HG03097 (cell line): ENCODE data around the gene PTPRE.

Experiments used
- ATAC-seq: cut with Tn5 transposase; IDR thresholded peaks from one replicate; pipeline ENCODE4 v1.9.1; 2021; ENCODE audit not compliant: unreplicated experiment, low FRiP score

Gene PTPRE

DNA sequence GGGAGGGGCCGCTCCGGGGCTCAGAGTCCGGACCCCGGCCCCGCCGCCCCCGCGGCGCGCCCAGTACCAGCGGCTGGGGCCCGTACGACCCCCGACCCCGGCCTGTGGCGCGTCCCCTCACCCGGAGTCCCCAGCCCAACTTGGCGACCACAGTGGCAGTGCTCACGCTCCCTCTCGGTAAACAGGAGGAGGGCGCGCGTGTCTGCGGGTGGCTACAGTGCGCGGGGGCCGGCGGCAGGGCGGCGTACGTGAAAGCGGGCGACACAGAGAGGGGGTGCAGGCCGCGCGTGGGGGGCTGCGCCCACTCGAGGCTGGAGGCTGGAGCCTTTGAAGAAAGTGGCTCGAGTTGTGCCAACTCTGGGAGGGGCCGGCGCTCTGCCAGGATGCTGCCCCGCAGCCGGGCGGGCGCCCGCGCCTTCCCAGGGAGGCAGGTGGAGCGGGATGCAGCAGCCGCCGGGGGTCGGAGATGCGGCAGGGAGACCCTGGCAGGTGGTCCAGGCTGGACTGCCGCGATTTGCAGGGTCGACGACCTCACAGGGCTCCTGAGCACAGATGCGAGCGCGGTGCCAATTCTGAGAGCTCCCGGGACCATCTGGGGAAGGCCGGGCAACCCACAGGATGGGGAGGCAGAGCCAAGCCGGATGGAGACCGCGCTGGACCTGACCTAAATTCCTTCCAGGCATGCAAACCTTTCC lies 655 bp downstream of the PTPRE start:
- no peak for ATAC-seq

DNA sequence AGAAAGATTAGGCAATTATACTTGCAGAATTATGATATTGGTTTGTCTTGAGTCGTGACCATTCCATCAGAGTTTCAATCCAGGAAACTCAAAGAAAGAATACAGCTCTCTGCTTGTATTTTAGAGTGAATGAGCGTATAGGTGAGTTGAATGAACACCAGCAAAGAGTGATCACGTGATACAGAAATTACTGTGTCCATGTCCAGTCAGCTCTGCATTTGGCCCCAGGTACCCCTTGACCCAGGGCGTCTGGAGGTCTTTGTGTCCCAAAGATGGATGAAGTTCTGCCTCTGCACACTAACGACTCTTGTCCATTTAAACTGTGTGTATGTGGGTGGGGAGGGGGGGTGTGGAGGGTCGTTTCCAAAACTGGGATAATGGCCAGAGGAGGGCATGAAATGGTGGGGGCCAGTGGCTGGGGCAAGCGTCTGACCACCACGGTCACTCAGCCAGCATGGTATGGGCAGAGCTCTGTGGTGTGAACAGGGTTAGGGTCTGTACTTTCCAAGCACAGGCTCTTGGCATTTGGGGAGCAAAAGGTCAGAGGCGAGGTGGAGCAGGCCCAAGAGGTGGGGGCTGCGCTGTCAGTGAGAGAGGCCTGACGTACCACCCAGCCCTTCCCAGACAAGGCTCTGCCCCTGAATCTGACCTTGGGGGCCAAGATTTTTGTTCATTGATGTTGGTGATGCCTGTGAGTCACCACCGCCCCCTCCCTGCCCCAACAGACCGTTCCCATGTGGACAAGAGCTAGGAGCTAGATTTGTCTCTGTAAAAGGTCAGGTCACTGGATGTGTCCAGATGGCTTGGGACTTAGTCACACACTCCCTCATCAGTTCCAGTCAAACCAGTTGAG lies 1.4 kb downstream of the PTPRE start:
- ATAC-seq: no peak

DNA sequence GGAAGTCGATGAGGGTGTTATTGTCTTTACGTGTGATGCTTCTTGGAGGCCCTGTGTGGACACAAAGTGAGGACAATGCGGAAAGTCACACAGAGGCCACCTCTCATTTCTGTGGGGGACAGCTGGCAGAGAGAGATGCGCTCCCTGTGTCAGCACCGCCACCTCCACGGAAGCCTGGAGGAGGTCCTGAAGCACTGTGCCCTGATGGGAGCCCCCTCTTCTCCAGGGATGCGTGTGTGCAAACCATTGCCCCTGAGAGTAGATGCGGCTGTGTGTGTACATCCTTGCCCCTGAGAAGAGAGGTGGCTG lies 2.0 kb downstream of the PTPRE start:
- no peak for ATAC-seq

DNA sequence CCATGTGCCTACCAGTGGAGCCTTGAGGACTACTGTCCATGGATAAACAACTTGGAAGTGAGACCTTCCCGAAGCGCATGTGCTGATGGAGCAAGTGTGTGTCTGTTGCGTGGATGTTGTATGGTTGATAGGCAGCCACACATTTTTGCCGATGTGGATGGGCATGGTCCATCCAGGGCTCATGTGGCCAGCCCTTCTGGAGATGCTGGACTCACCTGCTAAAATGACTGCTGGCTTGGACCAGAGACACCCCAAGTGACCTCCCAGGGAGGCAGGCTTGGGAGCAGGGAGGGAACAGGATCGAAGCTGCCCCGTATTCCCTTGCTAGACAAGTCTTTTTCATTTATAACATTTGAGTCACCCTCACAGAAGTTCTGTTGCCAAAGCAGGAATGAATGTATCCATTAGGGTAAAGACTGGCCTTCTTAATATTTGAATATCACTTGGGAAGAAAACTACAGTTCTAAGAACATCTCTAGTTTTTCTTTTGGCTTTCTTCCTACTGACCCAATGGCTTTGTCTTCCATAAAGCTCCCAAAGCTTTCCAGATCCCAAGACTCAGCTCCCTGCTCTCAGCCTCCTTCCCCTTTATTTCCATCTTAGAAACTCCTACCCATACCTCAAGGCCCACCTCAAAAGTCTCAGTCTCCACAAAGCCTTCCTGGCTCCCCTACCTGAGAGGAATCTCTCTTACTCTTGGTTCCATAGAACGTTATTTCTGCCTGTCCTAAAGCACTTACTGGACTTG lies 3.0 kb downstream of the PTPRE start:
- ATAC-seq: no peak

DNA sequence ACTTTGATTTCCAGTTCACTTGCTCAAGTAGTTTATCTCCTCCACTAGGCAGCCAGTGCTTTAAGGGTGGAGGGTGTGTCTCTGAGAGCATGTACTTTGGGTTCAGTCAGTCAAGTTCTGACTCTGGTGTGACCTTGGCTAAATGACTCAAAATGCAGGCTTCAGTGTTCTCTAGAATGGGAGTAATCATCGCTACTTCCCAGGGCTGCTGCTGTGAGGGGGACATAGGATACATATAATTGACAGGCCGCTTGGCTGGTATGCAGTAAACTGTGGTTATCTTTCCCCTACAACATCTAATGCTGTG lies 3.5 kb downstream of the PTPRE start:
- no peak for ATAC-seq

DNA sequence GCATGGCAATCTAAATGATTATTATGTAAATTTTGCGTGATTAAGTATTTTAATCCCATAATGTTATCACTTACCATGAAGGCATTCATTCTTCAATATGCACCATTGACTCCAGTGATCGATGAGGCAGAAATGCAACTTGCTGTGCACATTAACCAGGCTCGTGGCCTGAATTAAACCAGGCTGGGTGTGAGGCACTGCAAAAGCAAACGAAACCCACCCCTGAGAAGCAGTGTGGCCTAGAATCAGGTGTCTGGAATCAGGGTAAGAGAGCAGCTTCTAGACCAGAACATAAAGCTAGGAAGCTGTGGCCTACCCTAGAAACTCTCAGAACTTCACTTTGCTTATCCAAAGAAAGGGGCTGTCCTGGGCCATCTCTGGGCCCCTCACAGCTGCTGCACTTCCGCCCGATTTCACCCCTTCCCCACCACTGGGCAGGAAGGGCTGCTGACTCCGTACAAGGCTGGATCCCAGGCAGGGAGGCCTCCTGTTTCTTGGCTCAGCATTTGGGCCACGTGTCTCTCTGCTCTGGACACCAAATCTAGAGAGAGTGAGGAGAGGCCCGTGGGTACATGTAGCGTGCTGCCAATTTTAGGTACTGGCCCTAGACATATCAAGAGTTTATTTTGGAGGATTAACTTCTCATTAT lies 4.4 kb downstream of the PTPRE start:
- ATAC-seq: no peak

DNA sequence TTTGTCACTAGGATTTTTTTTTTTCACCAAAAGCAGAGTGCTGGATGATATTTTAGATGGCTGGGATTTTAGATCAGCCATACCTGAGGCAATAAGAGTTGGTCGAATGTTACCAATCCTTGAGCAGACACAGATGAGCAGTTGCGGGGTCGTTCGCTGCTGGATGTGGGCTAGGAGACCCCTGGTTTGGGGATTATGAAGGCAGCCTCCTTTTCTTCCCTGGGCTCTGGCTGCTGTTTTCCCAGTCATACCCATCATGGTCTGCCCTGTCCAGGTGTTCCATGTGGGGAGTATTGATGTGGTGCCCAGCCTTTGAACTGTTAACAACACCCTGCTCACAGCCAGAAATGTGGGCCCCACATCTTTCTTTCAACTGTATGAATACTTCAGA lies 5.0 kb downstream of the PTPRE start:
- no peak for ATAC-seq

DNA sequence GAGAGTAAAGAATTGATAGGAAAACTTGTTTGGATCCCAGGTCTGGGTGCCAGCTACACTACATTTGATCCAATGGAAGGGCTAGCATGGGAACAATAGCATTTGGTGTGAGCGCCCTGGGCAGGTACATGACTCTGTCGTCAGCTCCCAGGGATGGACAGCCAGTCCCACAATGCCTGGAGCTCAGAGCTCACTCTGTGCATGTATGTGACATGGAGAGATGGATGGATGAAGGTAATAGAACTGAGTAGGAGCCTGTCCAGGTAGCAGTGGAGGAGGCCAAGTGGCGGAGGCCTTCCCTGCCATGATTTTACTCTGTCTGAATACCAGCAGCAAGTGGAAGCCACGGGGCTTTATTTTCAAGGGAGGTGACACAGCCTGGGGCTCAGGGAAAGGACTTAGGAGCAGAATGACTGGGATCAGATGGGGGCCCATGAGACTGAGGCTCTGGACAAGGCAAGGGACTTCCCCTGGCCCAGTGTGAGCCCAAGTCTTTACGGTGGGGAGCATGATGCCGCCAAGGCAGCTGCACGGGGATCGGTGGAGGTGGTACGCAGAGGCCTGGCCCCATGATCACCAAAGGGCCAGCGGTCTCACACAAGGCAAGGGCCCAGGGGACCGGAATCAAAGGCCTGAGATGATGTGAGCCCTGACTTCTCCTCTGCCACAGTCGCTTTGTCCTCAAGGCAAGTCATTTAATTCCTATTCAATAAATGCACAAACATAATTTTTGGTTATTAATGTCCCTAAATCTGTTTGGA lies 5.9 kb downstream of the PTPRE start:
- no peak for ATAC-seq

DNA sequence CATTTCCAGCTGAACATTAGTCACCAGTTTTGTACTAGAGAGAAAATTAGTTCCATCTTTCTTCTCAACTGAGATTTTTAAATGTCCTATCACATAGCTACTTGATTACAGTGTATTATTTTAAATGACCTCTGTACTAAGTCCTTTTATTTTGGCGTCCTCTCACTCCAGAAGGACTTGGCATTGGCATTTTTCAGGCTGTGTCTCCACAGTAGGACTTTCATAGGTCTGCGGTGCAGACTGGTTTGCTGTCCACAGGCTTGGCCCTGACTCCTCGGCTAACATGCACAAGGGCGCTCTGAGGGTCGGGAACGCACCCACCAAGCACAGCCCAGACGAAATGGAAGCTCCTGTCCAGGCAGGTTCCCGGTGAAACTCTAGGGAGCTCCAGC lies 6.5 kb downstream of the PTPRE start:
- ATAC-seq: no peak

DNA sequence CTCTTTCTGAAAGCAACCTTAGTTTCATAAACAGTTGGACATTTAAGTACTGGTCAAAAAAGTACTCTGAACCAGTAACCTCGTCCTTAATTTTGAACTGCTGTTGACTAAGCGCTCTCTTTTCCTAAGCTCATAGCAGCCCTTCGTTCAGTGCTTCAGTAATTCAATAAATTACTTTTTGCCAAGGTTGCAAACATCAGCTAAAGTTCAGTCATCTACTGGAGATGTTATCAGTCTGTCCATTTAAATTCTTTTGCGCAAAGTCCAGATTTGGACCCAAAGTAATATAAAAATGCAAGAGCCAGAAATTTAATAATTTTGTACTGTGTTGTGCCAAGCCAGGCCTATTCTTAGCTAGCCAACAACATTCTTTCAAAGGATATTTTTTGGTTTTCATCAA lies 8.4 kb downstream of the PTPRE start:
- no peak for ATAC-seq

DNA sequence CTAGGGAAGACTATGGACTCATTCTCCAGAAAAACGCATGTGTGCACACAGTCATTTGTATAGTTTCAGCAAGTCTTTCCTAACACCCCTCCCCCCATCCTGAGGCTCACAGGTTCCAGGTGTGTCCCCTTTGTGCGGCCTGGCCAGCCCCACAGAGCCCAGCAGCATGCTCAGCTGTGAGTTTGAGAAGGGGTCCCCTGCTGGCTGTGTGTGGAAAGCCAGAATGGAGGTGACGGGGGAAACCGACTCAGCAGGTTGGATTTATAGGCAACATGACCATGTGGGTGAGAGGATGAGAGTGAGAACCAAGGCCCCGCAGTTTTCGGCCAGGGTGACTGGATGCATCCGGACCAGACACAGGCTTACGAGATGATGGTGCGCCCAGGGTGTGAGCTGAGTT lies 9.9 kb downstream of the PTPRE start:
- no peak for ATAC-seq

DNA sequence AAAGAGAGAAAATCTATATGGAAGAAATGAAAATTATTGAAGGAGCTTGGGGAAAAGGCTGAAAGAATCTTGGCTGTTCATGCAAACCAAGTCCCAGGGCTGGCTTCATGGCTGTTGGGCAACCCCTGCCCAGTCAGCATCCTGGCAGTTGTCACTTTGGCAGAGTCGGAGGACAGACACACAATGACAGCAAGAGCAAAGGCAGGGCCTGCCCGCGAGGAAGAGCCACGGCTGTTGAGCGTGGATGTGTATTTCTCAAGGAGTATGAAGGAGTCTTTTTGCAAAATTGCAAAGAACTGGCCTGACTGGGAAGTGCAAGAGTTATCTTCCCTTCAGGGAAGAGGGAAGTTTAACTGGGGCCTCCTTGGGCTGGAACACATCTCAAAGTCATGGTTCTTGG lies 11.7 kb downstream of the PTPRE start:
- ATAC-seq: no peak

DNA sequence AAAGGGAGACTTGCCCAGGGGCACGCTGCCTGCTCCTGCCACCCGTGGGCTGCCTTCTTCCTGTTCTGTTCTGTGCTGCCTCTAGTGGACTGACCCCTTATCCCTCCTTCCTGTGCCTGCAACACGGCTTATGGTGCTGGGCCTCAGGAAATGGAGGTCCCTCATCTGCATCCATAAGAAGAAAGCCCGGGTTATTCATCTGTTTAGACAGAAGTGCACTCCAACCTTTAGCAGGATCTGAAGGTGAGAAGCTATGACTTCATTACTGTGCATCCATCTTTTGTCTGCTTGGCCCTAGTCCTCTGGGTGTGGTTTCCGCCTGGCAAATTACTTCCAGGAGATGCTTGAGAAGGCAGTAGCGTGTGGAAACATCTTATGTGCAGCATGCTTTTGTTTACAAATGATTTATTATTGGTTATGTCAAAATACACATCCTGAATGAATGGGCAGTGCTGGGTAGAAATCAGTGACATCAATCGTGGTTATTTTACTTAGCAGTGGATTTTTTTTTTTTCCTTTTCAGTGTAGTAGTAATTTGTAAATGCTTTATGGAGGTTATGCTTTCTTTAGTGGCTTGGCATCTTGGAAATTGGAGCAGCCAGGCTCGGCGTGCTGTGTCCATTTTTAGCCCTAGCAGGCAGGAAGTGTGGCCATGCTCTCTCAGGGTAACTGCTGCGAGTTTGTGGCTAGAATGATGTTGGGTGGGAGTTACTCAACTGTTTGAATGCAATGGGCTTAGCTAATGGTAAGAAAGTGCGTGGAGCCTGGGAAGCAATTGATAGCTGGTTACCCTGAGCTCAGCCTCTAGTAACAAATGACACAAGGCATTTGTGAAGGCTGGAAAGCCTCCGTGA lies 12.7 kb downstream of the PTPRE start:
- ATAC-seq: no peak

DNA sequence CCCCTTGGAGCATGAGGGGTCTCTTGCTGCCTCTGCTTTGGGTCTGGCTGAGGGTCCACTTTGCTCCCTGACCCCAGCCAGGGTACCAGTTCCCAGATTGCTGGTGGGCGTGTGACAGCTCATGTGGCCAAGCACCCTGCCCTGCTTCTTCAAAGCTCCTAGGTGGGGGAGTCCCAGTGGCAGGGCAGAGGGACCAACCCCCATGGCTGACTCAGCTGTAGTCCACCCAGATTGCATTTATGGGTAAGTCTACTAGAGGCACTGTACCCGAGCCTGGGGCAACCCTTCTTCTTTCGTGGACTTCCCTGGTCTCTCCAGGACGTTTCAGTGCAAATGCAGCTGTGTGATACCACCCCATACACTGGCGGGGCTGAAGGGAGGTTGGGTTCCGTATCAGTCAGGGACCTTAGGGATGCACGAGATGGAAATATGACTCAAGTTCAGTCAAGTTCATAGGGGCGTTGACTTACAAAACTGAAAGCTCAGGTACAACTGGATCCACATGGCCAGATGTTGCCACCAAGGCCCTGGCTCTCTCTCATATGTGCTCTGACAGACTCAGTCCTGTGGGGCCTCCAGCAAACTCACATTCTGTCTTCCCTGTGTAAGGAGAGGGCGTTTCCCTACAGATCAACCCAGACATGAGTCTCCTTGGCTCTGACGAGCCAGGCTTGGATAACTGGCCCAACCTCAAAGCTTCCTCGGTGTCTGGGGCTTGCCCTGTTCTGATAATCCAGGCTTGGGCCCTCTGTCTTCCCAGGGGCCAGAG lies 13.6 kb downstream of the PTPRE start:
- ATAC-seq: no peak

DNA sequence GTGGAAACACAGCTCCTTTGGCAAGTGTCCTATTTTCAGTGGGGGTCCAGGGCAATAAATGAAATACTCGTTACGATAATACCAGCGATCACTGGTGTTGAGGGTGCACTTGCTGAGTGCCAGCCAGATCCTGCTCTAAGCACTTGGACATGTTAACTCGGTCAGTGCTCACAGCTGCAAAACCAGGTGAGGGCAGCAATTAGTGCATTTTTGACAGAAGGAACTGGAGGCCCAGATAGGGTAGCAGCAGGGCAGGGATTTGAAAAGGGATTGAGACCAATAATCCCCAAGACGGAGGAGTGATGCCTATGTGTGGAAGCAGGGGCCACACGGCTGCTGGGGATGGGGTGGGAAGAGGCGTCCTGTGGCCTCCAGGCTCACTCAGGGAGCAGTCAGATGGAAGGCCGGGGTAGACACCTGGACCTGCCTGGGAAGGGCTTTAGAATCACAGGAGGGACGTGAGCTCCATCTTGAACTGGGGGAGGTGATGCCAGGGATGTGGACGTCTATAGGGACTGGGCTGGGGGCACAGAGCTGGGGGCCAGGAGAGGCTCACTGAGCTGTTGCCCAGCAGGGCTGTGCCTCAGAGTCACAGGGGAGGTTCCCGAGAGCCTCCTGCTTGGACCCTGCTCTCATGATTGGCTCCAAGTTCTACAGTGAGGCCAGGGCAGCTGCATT lies 14.3 kb downstream of the PTPRE start:
- no peak for ATAC-seq

DNA sequence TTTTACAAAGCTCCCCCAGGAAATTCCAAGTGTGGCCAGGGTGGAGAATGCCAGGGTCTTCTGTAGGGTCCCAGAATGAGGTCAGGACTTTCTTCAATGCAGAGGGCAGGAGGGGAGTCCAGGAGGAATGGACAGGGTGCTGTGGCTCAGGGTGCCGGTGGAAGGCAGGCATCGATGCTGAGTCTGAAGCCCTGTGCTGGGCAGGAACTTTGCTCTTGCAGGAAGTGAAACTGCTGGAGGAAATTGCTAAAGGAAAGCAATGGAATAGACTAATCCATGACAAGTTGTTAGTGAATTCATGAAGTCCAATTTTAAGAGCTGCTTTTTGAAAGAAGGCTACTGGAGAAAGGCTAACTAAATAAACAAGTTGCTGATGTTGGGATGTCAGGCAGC lies 14.8 kb downstream of the PTPRE start:
- ATAC-seq: no peak

DNA sequence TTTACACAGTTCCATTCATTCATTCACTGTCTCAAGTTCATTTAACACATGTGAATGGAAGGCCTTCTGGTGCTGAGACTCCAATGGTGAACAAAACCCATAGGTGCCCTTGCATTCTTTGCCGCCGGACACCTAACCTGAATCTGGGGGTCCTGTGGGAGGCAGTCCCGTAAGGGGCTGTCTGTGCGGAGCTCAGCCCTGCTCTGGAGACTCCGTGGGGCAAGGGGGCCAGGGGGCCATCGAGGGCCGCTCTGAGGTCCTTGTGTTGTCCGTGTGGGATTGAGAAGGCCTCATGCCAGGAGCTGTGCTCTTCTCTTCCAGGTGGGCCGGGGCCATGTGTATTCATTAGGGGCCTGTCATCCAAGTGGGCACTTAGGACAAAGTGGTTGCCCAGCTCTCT lies 15.3 kb downstream of the PTPRE start:
- no peak for ATAC-seq

DNA sequence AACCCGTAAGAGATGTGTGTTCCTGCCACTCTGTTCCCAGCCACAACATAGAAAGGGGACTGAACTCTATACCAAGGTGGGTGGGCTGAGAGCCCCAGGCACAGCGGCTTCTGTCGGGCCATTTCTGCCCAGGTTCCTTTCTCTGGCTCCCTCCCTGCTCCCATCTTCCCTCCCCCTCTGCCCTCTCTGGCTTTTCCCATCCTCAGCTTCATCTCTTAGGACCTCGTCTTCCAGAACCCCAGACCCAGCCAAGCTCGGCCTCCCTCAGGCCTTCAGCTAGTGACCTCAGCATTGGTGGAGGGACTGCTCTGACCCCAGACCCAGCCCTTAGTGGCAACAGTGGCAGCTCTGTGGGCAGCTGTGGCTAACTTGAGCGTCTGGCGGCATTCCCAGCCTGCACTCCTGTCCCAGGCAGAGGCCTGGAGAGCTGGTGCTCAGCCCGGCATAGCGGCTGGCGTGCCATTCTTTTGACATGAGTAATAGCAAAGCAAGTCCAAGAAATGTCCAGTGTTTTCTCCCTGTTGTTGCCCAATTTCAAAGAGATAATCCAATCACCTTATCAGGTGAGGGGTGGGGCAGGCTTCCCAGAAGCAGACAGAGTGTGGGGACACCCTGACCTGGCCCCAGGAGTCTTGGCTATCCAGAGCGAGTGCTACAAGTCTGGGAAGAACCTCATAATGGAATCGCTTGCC lies 15.9 kb downstream of the PTPRE start:
- ATAC-seq: no peak
